LNCaP clone FGC (cell line): Measurements from ENCODE around the gene ZNF385D.

Experiments
- DNase-seq: peaks from one replicate; pipeline ENCODE4 v3.0.0-alpha.2; 2011; ENCODE audit warnings: low read depth
- H3K4me3 ChIP-seq: 2 replicates; pipeline ENCODE4 v1.5.1; 2011; ENCODE audit warnings: mild to moderate bottlenecking, low read depth, low read length, control low read depth
- TF ChIP-seq, protein P1 (sequence below): IDR thresholded peaks from 2 replicates; pipeline ENCODE4 v1.5.1; 2012; ENCODE audit warnings: mild to moderate bottlenecking; ENCODE audit not compliant: control insufficient read depth, insufficient read depth; ENCODE audit errors: extremely low read depth

The ZNF385D gene

DNA sequence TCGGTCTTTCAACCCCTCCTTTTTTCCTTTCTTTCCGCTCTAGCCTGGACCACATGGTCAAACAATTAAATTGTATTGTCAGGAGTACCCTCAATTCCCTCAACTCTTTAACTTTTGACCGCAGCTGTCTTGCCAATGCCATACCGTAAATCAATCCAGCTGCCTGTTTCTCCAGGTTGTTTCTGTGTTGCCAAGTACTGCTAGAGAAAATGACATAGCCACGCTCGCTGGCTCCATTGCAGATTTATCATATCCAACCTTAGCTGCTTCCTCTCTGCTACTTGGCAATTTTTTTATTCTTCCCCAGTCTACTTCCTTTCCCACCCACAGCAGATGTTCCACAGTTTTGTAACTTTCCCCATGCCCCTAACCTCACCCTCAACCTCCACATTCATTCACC, 60.0 kb downstream of the ZNF385D start:
- H3K4me3 ChIP-seq = no peak overlapping the region
- TF ChIP-seq, protein P1, sequence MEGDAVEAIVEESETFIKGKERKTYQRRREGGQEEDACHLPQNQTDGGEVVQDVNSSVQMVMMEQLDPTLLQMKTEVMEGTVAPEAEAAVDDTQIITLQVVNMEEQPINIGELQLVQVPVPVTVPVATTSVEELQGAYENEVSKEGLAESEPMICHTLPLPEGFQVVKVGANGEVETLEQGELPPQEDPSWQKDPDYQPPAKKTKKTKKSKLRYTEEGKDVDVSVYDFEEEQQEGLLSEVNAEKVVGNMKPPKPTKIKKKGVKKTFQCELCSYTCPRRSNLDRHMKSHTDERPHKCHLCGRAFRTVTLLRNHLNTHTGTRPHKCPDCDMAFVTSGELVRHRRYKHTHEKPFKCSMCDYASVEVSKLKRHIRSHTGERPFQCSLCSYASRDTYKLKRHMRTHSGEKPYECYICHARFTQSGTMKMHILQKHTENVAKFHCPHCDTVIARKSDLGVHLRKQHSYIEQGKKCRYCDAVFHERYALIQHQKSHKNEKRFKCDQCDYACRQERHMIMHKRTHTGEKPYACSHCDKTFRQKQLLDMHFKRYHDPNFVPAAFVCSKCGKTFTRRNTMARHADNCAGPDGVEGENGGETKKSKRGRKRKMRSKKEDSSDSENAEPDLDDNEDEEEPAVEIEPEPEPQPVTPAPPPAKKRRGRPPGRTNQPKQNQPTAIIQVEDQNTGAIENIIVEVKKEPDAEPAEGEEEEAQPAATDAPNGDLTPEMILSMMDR = no peak
- no peak for DNase-seq

DNA sequence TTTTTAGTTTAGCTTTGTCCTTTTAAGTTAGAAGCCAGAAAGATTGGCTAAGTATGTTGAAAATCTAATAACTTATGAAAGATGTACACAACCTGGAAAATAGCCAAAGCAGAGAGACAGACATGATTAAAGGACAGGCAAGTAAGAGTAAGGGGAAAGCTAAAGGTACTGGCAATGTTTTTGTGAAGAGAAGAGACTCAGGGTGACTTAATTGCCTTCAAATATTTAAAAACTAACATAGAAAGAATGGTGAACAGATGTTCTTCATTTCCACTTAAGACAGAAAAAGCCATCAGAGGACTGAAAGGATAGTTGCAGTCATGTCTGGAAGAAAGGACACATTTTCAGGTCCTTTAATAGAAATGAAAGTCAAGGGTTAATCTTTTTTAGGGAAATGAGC, 68.8 kb downstream of the ZNF385D start:
- no peak overlapping the region for H3K4me3 ChIP-seq
- TF ChIP-seq, protein P1 = no peak
- no peak for DNase-seq

DNA sequence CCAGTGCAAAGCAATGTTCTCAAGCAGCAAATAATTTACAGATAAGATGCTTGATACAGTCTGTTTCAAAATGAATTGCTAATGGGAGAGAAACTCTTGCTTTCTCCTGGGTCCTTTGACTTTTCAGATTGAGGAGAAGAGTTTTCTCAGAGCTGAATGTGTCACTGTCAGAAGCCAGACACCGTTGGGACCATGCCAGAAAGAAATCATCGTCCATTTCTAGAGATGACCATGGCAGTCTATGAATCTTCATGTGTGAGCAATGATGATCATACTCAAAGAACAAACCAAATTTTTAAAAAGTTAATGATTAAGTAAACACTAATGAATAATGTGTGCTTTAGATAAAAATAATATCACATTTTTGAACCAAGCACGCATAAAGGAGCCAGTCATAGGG, 77.6 kb downstream of the ZNF385D start:
- TF ChIP-seq, protein P1 = no peak
- H3K4me3 ChIP-seq = no peak overlapping the region
- DNase-seq = no peak

DNA sequence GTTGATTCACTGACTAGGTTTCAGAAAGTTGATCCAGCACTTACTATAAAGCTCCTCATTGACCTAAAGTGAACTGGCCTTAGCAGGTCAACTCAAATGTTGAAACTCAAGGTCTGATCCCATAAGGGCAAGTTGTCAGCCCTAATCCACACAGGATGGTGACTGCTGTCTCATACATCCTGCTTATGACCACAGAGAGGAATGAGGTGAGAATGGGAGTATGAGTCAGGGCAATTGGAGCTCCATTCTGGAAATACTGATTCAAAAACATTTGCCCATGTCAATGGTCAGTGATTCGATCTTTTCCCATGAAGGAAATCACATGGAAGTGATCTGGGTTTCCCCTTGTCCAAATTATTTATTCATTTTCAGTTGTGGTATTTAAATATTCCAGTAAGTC, 78.7 kb downstream of the ZNF385D start:
- TF ChIP-seq, protein P1 = no peak
- DNase-seq = no peak
- no peak overlapping the region for H3K4me3 ChIP-seq

DNA sequence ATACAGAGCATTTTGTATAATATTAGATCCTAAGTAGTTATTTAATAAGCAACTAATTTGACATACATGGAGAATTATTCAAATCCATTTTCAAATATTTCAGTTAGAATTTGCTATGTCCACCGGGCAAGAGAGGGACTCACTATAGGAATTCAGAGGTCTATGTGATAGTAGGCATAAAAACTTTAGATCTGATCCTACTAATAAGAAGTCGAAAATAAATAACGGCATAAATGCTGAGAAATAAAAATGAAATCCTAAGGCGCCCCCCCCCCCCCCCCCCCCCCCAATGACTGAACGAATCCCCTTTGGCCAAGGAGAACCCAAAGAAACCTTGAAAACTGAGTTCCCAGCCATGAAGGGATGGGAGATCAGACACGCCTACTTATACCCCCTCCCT, 80.6 kb downstream of the ZNF385D start:
- TF ChIP-seq, protein P1 = no peak
- H3K4me3 ChIP-seq = no peak overlapping the region
- no peak for DNase-seq

DNA sequence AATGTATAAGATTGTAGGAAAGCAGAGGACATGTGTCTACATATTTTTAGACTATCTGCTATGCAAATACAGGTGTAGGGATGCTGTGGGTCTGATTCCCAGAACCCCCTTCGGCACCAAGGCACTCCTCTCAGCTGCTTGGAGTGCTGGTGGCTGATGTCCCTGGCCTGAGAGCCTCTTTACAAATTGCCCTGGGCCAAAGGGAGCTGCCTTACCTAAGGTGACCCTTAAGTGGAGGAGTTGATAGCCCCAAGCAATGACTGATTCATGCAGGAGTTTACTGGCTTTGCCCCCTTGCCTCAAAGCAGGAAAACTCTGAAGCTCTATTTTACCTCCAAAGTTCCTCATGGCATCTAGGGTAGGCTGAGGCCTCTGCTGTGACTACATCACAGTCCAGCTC, 83.0 kb downstream of the ZNF385D start:
- TF ChIP-seq, protein P1 = no peak
- no peak for DNase-seq
- no peak overlapping the region for H3K4me3 ChIP-seq

DNA sequence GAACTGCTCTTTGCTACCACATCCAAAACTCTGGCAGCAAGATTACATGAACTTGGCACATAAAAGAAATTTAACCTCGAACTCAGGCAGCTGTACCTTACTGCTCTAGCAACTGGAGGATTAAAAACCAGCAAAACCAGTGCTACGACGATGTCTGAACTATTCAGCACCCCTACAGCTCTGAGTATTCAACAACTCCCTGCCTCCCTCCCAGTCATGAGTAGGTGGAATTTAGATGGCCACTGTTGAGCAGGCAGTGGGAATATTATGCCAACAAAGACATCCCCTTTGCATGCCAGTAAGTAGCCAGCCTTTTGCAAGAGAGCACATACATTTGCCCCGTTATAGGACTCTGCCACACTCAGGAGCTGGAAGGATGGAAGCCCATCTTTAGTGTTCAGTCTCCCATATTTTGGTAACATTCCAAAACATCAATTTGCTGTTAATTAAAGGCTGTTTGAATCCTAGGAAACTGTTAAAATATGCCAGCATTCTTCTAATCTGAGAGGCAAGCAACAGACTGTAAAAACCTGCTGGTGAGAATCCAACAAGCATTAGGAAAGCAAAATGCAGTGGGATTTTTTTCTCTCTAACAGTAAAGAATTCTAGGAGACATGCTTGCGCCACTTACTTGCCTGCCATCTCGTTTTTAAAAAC, 85.4 kb downstream of the ZNF385D start:
- H3K4me3 ChIP-seq = no peak overlapping the region
- TF ChIP-seq, protein P1 = no peak
- DNase-seq = peak; percentile 27
